Hepatocyte (in vitro differentiated cells): Measurements from ENCODE around the gene OR9Q1.

Experiments used
- CTCF ChIP-seq: fragments of 200-600 bp; sonication (generic); IDR thresholded peaks from 2 replicates; pipeline ENCODE4 v1.5.1; 2016; ENCODE audit warnings: antibody characterized with exemption, mild to moderate bottlenecking; ENCODE audit not compliant: poor library complexity
- EZH2 ChIP-seq: fragments of 200-600 bp; sonication (generic); IDR thresholded peaks from 2 replicates; pipeline ENCODE4 v1.6.1; 2016; ENCODE audit warnings: antibody characterized with exemption, mild to moderate bottlenecking, borderline replicate concordance
- EZH2phosphoT487 ChIP-seq: fragments of 200-600 bp; sonication (generic); IDR thresholded peaks from one replicate; pipeline ENCODE4 v1.6.1; 2018; ENCODE audit warnings: antibody characterized with exemption, mild to moderate bottlenecking, low read depth, moderate library complexity; ENCODE audit not compliant: unreplicated experiment, severe bottlenecking

GRCh38 chr11:58216476-58216875 lies 192.8 kb downstream of the OR9Q1 start:
- TF ChIP-seq CTCF (no peak), EZH2 (no peak), EZH2phosphoT487 (no peak)
